AG10803 (cell line): ENCODE measurements around the gene HCRT.

Experiments
- DNase-seq: peaks from one replicate; pipeline ENCODE4 v3.0.0; 2010; ENCODE audit warnings: low read depth
- H3K4me3 ChIP-seq: 2 replicates; pipeline ENCODE4 v1.5.1; 2011; ENCODE audit warnings: mild to moderate bottlenecking, low read length, control low read depth
- TF ChIP-seq, protein P1 (sequence below): conservative IDR thresholded peaks from 2 replicates; pipeline ENCODE4 v1.5.1; 2011; ENCODE audit warnings: mild to moderate bottlenecking, low read length, control low read depth, inconsistent platforms

The HCRT gene

DNA sequence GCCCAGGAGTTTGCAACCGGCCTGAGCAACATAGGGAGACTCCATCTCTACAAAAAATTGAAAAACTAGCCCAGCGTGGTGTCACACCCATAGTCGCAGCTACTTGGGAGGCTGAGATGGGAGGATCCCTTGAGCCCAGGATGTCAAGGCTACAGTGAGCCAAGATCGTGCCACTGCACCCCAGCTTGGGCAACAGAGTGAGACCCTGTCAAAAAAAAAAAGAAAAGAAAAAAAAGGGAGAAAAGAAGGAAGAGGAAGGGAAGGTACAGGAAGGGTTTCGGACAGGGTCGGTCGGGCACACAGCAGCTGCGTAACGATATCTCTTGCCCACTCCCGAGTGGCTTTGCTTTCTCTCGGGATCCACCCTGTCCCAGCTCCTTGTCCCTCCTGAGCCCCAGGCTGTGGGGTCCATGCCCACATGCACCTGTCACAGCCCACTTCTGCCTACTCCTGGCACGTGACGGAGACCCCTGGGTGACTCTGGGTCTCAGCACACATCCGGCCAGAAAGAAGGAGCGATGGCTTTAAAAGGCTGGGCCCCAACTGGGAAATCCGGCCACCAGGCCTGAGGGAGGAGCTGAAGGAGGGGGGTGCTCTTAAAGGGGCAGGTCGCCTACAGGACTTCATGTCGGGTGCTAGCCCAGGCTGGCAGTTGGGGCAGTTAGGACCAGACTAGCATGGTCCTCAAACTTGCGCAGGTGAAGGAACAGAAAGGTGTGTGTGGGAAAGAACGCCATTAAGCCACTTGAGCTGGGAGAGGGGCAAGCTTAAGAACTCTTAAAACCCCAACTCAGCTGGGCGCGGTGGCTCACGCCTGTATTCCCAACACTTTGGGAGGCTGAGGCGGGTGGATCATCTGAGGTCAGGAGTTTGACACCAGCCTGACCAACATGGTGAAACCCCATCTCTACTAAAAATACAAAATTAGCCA, 9.0 kb upstream of the HCRT start, which contains the start of gene GHDC:
GHDC (minus strand) TSS at position 526 of the 931 bp plus-strand sequence. CDS start 913 bp downstream, outside the sequence.
- DNase-seq = peak; percentile 68
- H3K4me3 ChIP-seq = peak within 1 kb of the TSS; percentile 75
- TF ChIP-seq, protein P1, sequence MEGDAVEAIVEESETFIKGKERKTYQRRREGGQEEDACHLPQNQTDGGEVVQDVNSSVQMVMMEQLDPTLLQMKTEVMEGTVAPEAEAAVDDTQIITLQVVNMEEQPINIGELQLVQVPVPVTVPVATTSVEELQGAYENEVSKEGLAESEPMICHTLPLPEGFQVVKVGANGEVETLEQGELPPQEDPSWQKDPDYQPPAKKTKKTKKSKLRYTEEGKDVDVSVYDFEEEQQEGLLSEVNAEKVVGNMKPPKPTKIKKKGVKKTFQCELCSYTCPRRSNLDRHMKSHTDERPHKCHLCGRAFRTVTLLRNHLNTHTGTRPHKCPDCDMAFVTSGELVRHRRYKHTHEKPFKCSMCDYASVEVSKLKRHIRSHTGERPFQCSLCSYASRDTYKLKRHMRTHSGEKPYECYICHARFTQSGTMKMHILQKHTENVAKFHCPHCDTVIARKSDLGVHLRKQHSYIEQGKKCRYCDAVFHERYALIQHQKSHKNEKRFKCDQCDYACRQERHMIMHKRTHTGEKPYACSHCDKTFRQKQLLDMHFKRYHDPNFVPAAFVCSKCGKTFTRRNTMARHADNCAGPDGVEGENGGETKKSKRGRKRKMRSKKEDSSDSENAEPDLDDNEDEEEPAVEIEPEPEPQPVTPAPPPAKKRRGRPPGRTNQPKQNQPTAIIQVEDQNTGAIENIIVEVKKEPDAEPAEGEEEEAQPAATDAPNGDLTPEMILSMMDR = no peak

DNA sequence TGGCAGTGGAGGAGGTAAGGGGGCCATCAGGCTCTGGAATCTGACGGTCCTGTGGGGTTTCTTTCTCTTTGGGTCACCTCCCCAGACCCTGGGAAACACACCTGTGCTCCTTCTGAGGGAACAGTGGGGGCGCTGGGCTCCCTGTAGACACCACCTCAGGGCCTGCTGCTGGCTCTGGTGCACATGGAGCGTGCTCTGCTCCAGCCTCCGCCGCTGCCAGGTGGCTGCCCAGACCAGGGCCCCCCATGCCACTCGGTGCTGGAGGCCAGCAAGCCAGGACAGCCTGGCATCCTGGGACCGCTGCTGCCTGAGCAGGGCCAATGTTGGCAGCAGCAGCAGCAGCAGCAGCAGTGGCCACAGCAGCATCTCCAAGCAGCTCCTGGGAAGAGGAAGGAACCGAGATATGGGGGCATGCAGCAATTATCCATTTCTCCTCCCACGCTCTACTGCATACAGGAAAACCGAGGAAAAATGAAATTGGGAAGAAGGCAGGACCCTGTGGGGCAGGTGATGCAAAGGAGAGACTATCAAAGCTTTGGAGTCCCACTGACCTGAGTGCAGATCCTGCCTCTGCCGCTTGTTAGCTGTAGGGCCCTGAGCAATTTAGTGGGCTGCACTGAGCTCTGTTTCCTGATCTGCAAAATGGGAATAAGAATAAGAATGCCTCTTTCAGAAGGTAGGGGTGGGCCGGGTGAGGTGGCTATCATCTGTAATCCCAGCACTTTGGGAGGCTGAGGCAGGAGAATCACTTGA, 8.1 kb upstream of the HCRT start:
- TF ChIP-seq, protein P1 = no peak
- H3K4me3 ChIP-seq = peak overlapping the region; percentile 75
- no peak for DNase-seq

DNA sequence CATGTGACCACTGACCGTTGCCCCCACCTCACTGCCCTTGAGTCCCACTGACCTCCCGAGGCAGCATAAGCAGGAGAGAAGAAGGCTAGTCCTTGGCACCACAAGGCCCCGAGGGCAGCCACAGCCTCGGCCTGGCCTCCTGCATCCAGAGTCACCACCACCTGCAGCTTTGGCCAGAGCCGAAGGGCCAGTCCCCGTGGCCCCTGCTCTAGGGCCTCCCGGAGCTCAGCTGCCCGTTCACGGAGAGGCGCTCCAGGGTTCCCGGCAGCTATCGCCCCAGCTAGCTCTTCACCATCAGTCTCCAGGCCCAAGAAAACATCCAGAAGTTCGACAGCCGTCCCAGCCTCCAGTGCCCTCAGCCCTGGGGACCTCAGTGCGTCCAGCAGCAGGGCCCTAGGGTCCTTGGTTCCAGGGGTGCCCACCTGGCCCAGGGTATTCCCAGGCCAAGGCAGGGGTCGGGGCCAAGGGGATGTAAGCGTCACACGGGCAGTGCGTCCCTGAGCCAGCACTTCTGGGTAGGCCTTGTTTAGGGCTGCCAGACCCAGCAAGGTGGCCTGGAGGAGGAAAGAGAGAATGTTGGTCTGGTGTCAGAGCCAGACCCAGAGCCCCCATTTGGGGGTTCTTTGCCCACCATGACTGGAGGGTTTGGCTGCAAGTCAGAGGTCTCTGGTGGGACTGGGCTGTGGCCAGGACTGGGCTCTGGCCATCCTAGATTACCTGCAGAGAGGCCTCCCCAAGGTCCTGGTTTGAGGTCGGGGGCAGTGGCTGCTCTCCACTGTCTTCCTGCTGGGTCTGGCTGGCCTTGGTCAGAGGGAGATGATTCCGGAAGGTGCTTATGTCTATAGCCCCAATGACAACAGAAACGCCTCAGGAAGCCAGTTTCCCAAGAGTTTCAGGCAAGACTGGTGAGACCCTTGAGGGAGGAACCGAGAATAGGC, 7.2 kb upstream of the HCRT start:
- H3K4me3 ChIP-seq = no peak overlapping the region
- TF ChIP-seq, protein P1 = no peak
- DNase-seq = no peak

DNA sequence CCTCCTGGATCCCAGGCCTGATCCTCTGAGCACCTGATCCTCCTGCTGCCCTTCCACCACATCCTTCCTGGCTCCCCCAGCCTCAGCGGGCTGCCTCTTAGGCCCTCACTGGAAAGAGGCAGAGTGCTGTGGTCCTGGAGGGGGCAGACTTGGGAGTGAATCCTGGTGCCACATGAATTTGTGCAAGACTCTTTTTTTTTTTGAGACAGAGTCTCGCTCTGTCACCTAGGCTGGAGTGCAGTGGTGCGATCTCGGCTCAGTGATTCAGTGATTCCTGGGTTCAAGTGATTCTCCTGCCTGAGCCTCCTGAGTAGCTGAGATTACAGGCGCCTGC, 6.0 kb upstream of the HCRT start:
- TF ChIP-seq, protein P1 = no peak
- DNase-seq = no peak
- H3K4me3 ChIP-seq = no peak overlapping the region

DNA sequence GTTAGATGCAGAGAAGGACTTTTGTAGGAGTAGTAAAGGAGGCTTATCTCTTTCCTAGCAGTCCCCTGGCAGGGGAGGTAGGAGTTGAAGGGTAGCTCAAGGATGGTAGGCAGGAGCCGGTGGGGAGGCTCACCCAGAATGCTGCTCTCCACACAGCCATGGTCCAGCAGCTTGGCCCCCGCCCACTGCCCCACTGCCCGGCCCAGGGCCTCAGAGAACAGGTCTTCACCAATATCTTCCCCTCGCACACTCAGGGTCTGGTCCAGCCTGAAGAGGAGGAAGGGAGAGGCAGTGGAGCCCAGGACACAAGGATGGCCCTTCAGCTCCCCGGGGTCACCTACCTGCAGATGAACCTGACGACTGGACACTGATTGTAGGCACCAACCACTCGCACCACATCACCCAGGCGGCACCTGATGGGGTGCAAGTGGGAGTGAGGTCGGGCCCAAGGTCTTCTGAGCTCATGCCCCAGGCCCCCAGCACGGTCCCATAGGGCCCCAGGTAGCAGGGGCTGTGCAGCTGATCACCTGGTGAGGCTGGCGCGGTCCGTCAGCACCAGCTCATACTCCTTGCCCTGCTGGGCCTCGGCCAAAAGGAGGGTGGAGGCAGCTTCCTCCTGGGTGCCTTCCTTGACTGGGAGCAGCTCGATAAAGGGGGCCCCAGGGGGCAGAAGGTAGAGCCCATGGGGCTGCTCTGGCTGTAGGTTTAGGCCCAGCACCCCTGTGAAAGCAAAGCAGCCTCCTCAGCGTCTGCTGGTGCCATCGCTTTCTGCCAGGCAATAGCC, 5.4 kb upstream of the HCRT start:
- TF ChIP-seq, protein P1 = no peak
- DNase-seq = no peak
- H3K4me3 ChIP-seq = no peak overlapping the region

DNA sequence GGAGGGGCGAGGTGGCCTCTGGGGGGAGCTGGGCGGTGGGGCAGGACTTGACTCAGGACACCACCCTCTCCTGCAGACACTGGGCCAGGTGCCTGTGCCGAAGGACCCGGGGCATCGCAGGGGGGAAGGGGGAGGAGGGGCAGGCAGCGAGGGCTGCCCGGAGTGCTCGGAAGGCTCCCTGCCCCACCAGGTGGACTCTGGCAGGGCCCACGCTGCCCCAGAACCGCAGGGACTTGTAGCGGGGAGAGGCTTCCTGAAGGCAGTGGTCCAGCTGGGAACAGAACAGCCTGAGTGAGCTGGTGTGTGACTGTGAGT, 4.4 kb upstream of the HCRT start:
- no peak overlapping the region for H3K4me3 ChIP-seq
- TF ChIP-seq, protein P1 = no peak
- DNase-seq = no peak
